Testis (tissue), 2 donors: ENCODE results near the gene FMNL3.

Experiments
- CTCF ChIP-seq, 3 experiments: fragments of 450-650 bp in 2 of 3; fragments of 200-600 bp in 1 of 3; sonication (generic) in 1 of 3; IDR thresholded peaks; one replicate each; pipeline ENCODE4 v1.5.1; 2016 to 2019; ENCODE audit warnings: antibody characterized with exemption in 3 of 3, mild to moderate bottlenecking in 2 of 3, moderate library complexity in 1 of 3
- POLR2A ChIP-seq: fragments of 450-650 bp; IDR thresholded peaks from one replicate; pipeline ENCODE4 v1.6.1; 2017; ENCODE audit warnings: antibody characterized with exemption, mild to moderate bottlenecking, moderate library complexity

DNA sequence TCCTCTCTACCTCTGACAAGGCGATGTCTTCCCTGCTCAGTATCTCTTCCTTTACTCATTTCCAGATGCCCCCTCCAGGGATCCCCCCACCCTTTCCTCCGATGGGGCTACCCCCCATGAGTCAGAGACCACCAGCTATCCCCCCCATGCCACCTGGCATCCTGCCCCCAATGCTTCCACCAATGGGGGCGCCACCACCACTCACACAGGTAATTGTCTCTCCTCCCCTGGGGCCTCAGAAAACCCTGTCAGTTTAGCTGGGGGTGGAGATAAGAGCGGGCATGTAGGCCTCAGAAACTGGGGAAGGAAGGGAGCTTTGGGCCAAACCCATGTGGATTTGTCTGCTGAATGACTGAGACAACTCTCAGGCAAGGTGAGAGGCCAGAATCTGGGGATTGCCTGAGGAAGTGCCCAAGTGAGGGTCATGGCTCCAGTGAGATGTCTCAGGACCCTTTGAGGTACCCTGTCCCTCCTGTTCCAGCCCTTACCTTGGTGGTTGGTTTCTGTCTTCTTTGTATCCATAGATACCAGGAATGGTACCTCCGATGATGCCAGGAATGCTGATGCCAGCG, 75.8 kb downstream of the FMNL3 start:
- TF ChIP-seq CTCF (IDR thresholded peaks at IDR 0.05) (no peak), POLR2A (no peak)
